Activated T-helper 1 cell treated with Interleukin-2 at 50 U/mL for 16 hours (primary cell): ENCODE data around the gene CTNNA3.

Experiments
- DNase-seq: peaks from one replicate; pipeline ENCODE4 v3.0.0-alpha.2; 2020; ENCODE audit warnings: low read depth

CTNNA3 gene

GRCh38 chr10:66809402-66809801, 886.6 kb downstream of the CTNNA3 start:
- no peak for DNase-seq

GRCh38 chr10:66805612-66806011, 890.4 kb downstream of the CTNNA3 start:
- no peak for DNase-seq

- no peak for DNase-seq
Observed at GRCh38 chr10:66804962-66805361, 891.0 kb downstream of the CTNNA3 start.

- no peak for DNase-seq
Observed at GRCh38 chr10:66803174-66803573, 892.8 kb downstream of the CTNNA3 start.

GRCh38 chr10:66799474-66799873, 896.5 kb downstream of the CTNNA3 start:
- no peak for DNase-seq

GRCh38 chr10:66795866-66796265, 900.1 kb downstream of the CTNNA3 start:
- no peak for DNase-seq

DNA sequence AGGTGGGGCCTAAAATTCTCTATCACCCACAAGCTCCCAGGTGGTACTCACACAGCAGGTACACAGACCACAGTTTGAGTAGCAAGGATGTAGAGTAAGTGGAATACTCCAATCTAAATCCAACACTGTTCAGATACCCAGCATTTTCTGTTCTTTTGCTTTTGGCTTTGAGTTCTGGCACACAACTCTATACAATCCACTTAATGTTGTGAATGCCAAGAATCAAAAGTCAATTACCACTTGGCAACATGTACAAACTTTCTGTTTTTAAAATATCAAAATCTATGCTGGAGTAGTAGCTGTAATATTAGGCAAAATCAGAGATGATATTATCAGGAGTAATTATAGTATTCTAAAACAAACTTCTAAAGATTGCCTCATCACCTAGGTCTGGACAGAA, 903.6 kb downstream of the CTNNA3 start:
- DNase-seq: no peak

- no peak for DNase-seq
Observed at GRCh38 chr10:66788178-66788987, 907.6 kb downstream of the CTNNA3 start.

DNA sequence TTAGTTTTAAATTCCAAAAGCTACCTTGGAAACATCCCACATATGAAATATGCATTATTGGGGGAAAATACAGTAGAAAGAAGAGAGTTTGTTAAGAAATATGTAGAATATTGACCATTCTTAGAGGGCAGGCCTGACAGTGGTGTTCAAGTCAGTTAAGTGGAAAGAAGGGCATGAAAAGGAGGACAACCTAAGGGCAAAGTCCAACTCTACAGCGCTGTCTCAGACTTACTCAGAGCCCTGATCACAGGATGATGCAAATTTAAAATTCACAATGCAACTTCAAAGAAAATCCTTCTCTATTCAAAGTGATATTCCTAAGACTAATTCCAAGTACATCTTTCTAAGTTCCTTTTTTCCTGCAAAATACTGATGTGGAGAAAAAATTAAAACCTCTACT, 909.3 kb downstream of the CTNNA3 start:
- DNase-seq: no peak

GRCh38 chr10:66784770-66785169, 911.2 kb downstream of the CTNNA3 start:
- DNase-seq: no peak

DNA sequence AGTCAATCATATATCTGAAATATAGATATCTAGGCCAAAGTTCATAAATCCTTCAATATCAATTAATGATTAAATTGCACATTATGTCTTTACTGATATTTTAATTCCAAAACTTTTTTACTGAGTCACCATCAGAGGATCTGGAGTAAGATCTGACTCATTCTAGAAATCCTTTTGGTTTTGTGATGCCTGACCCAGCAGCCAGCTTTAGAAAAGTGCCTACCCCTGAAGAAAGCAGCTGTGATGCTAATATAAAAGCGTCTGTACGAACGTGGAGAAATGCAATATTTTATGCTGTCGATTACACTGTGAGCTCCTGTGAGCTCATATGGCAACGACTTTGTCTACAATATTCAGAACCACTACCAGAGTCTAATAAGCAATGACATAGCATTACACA, 912.7 kb downstream of the CTNNA3 start:
- DNase-seq: no peak

GRCh38 chr10:66782776-66783175, 913.2 kb downstream of the CTNNA3 start:
- DNase-seq: no peak

DNA sequence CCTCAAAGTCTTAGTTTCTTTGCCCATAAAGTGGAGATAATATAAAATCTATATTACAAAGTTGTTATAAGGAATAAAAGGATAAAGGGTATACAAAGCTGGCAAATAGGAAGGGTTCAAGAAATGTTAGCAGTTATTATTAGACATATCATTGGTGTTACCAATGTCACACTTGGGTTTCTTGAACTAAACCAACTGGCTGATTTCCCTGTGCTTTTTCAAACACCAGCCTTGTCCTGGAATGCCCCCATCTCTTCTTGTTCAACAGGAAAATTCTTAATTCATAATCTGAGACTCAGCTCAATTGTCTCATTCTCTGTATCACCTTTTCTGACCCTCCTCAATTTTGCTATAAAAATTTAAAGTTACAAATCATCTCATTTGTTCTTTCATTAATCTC, 913.9 kb downstream of the CTNNA3 start:
- DNase-seq: no peak

GRCh38 chr10:66780796-66781195, 915.2 kb downstream of the CTNNA3 start:
- DNase-seq: no peak

DNA sequence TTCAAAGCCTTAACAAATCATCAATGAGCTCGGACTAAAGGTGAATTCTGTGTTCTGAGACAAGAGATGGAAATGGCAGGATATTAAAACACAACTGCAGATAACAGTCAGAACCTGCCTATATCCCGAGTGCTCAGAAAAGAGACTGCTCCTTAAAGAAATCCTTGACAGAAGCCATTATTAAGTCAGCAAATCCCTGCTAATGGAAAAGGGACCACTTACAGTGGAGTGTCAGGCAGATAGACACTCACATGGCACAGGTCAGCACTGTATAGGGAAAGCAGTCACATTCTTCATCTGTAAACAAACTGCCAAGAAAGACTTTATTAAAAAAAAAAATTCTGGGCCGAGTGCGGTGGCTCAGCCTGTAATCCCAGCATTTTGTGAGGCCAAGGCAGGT, 917.6 kb downstream of the CTNNA3 start:
- DNase-seq: no peak

GRCh38 chr10:66777665-66778064, 918.3 kb downstream of the CTNNA3 start:
- no peak for DNase-seq

DNA sequence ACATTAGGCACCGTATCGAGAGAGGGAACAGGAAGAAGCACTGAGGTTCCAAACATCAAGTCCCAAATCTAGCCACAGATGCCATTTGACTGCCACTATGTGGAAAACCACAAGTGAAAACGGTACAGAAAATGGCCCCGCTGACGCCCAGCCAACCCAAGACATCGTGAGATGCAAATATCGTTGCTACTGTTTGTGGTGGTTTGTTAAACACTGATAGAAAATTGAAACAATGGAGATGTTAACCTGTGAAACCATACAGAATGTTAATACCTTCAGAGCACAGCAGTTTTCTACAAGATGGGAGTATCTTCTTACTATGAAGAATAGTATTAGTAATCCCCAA, 922.5 kb downstream of the CTNNA3 start:
- DNase-seq: no peak

GRCh38 chr10:66772548-66773471, 923.2 kb downstream of the CTNNA3 start:
- no peak for DNase-seq

DNA sequence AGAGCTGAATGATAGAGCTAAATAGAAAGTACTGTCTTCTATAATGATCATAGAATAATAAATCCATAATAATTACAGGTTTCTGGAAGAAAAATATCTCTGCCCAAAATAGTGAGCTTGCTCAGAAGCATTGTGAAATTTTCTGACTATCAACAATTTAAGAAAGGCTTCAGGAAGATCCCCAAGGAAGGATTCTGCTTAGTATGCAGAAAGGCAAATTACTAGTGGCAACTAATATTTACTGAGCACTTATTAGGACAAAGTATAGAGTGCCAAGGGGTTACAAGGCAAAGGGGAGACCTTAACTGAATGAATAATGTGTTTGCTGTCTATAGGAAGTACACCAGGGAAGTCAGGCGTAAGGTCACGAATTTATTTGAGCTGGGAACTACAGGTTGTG, 928.3 kb downstream of the CTNNA3 start:
- DNase-seq: no peak

- DNase-seq: no peak
Observed at GRCh38 chr10:66762218-66762729, 933.7 kb downstream of the CTNNA3 start.

- no peak for DNase-seq
Observed at GRCh38 chr10:66760941-66761340, 935.1 kb downstream of the CTNNA3 start.

GRCh38 chr10:66755474-66755873, 940.5 kb downstream of the CTNNA3 start:
- no peak for DNase-seq

DNA sequence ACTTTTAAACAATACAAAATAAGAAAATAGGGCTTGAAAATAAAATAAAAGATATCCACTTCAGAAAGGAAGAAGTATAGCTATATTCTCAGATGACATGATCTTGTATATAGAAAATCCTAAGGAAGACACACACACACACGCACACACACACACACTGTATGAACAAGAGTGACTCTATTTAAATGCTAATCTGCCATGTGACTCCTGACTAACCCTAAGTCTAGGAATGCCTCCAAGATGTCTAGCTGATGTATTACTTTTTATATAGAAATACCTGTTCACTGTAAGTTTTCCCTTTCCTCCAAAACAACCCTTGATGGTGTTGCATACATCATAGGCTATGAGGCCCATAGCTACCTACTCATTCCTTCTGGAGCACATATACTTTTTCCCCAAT, 943.3 kb downstream of the CTNNA3 start:
- no peak for DNase-seq
